ENCODE measurements around the gene DOHH. TPM values are rescaled to one million over a fixed set of nuclear protein-coding genes. Genes with fewer than 3 reads are reported as not detected.
"Not testable (repeated sequence)": the region's sequence is repeated elsewhere in the genome, so short reads cannot be mapped to it uniquely, and the experiment has no call there.

Gene DOHH
- total RNA-seq, 1 donor from 2014 or later = 19.7 TPM

GRCh38 chr19:3451451-3451866 is 49.0 kb downstream of the DOHH start:
- Mint-ChIP-seq H3K4me3 (ENCODE audit: low read depth) (no peak overlapping the region), H3K36me3 (ENCODE audit: low read depth) (no peaks in the 10 kb centered on the region)

GRCh38 chr19:3450796-3451411 is 49.6 kb downstream of the DOHH start:
- intact Hi-C loops (cut with micrococcal nuclease) = no loop called here
- H3K27ac Mint-ChIP-seq = no peak overlapping the region

More at GRCh38 chr19:3451451-3451866, 49.0 kb downstream of the DOHH start:
- no peak overlapping the region for H3K27ac Mint-ChIP-seq
- H3K4me1 Mint-ChIP-seq (ENCODE audit: low read depth) = peaks cover 1% of the 10 kb centered on the region
- intact Hi-C loops (cut with micrococcal nuclease) = no loop called here
- H3K27me3 Mint-ChIP-seq (ENCODE audit: low read depth) = no peaks in the 10 kb centered on the region
- no peaks in the 10 kb centered on the region for H3K9me3 Mint-ChIP-seq
- DNase-seq (ENCODE audit: low spot score) = no peak

GRCh38 chr19:3448616-3449334 is 51.7 kb downstream of the DOHH start:
- no peak overlapping the region for H3K4me3 Mint-ChIP-seq (ENCODE audit: low read depth)
- intact Hi-C loops (cut with micrococcal nuclease) = no loop called here
- no peaks in the 10 kb centered on the region for H3K9me3 Mint-ChIP-seq
- H3K4me1 Mint-ChIP-seq (ENCODE audit: low read depth) = peaks cover 1% of the 10 kb centered on the region
- DNase-seq (ENCODE audit: low spot score) = no peak
- H3K27me3 Mint-ChIP-seq (ENCODE audit: low read depth) = no peaks in the 10 kb centered on the region
- no peak overlapping the region for H3K27ac Mint-ChIP-seq
- H3K36me3 Mint-ChIP-seq (ENCODE audit: low read depth) = no peaks in the 10 kb centered on the region

More at GRCh38 chr19:3450796-3451411, 49.6 kb downstream of the DOHH start:
- no peak for DNase-seq (ENCODE audit: low spot score)
- Mint-ChIP-seq H3K9me3 (no peaks in the 10 kb centered on the region), H3K4me3 (ENCODE audit: low read depth) (no peak overlapping the region), H3K36me3 (ENCODE audit: low read depth) (no peaks in the 10 kb centered on the region), H3K4me1 (ENCODE audit: low read depth) (peaks cover 1% of the 10 kb centered on the region), H3K27me3 (ENCODE audit: low read depth) (no peaks in the 10 kb centered on the region)

- H3K27ac Mint-ChIP-seq; H3K9me3 Mint-ChIP-seq; DNase-seq (ENCODE audit: low spot score); H3K27me3 Mint-ChIP-seq (ENCODE audit: low read depth); H3K4me3 Mint-ChIP-seq (ENCODE audit: low read depth); H3K4me1 Mint-ChIP-seq (ENCODE audit: low read depth); H3K36me3 Mint-ChIP-seq (ENCODE audit: low read depth); intact Hi-C loops (cut with micrococcal nuclease): not testable (repeated sequence)
These were observed 53.8 kb downstream of the DOHH start for GRCh38 chr19:3446657-3447056.

GRCh38 chr19:3444695-3445234 is 55.7 kb downstream of the DOHH start:
- Mint-ChIP-seq H3K27me3 (ENCODE audit: low read depth) (no peaks in the 10 kb centered on the region), H3K36me3 (ENCODE audit: low read depth) (no peaks in the 10 kb centered on the region), H3K4me3 (ENCODE audit: low read depth) (no peak overlapping the region), H3K27ac (no peak overlapping the region), H3K9me3 (no peaks in the 10 kb centered on the region), H3K4me1 (ENCODE audit: low read depth) (no peaks in the 10 kb centered on the region)
- DNase-seq (ENCODE audit: low spot score) = no peak
- intact Hi-C loops (cut with micrococcal nuclease) = no loop called here

- H3K36me3 Mint-ChIP-seq (ENCODE audit: low read depth) = no peaks in the 10 kb centered on the region
- intact Hi-C loops (cut with micrococcal nuclease) = no loop called here
- no peaks in the 10 kb centered on the region for H3K9me3 Mint-ChIP-seq
- H3K4me3 Mint-ChIP-seq (ENCODE audit: low read depth) = no peak overlapping the region
- H3K4me1 Mint-ChIP-seq (ENCODE audit: low read depth) = no peaks in the 10 kb centered on the region
- DNase-seq (ENCODE audit: low spot score) = no peak
- no peaks in the 10 kb centered on the region for H3K27me3 Mint-ChIP-seq (ENCODE audit: low read depth)
- no peak overlapping the region for H3K27ac Mint-ChIP-seq
These were observed 56.4 kb downstream of the DOHH start for GRCh38 chr19:3443840-3444694.

- intact Hi-C loops (cut with micrococcal nuclease) = no loop called here
- no peaks in the 10 kb centered on the region for H3K27me3 Mint-ChIP-seq (ENCODE audit: low read depth)
These were observed 57.9 kb downstream of the DOHH start for GRCh38 chr19:3442487-3443071.

GRCh38 chr19:3441986-3442329 is 58.5 kb downstream of the DOHH start:
- no peaks in the 10 kb centered on the region for H3K27me3 Mint-ChIP-seq (ENCODE audit: low read depth)
- intact Hi-C loops (cut with micrococcal nuclease) = no loop called here
- no peaks in the 10 kb centered on the region for H3K36me3 Mint-ChIP-seq (ENCODE audit: low read depth)
- no peak overlapping the region for H3K4me3 Mint-ChIP-seq (ENCODE audit: low read depth)
- no peaks in the 10 kb centered on the region for H3K4me1 Mint-ChIP-seq (ENCODE audit: low read depth)
- no peaks in the 10 kb centered on the region for H3K9me3 Mint-ChIP-seq
- no peak for DNase-seq (ENCODE audit: low spot score)
- no peak overlapping the region for H3K27ac Mint-ChIP-seq

More at GRCh38 chr19:3442487-3443071, 57.9 kb downstream of the DOHH start:
- no peak for DNase-seq (ENCODE audit: low spot score)
- H3K4me3 Mint-ChIP-seq (ENCODE audit: low read depth) = no peak overlapping the region
- H3K9me3 Mint-ChIP-seq = no peaks in the 10 kb centered on the region
- H3K36me3 Mint-ChIP-seq (ENCODE audit: low read depth) = no peaks in the 10 kb centered on the region
- H3K27ac Mint-ChIP-seq = no peak overlapping the region
- H3K4me1 Mint-ChIP-seq (ENCODE audit: low read depth) = no peaks in the 10 kb centered on the region

- no peak overlapping the region for H3K4me3 Mint-ChIP-seq (ENCODE audit: low read depth)
- no peaks in the 10 kb centered on the region for H3K36me3 Mint-ChIP-seq (ENCODE audit: low read depth)
- no peak overlapping the region for H3K27ac Mint-ChIP-seq
- intact Hi-C loops (cut with micrococcal nuclease) = no loop called here
- DNase-seq (ENCODE audit: low spot score) = no peak
- H3K27me3 Mint-ChIP-seq (ENCODE audit: low read depth) = no peaks in the 10 kb centered on the region
- H3K4me1 Mint-ChIP-seq (ENCODE audit: low read depth) = no peaks in the 10 kb centered on the region
- H3K9me3 Mint-ChIP-seq = no peaks in the 10 kb centered on the region
These were observed 59.1 kb downstream of the DOHH start for GRCh38 chr19:3441089-3441985.

Other genes starting within 250 kb of the DOHH start
- 16.5 and 17.3 TPM in 2 replicates for gene NFIC, start 134.1 kb downstream of the DOHH start, total RNA-seq
- 0.51 and 0.84 TPM in 2 replicates for gene SMIM24, start 20.1 kb downstream of the DOHH start, total RNA-seq
- not detected in 2 replicates for gene SMIM44, start 17.2 kb downstream of the DOHH start, total RNA-seq
- gene FZR1, start 5.6 kb upstream of the DOHH start, total RNA-seq = 44.3 and 49.2 TPM in 2 replicates
- gene TEKTIP1, start 38.5 kb upstream of the DOHH start, total RNA-seq = 2.0 and 2.5 TPM in 2 replicates
- 93.7 and 94.1 TPM in 2 replicates for gene MFSD12, start 56.9 kb upstream of the DOHH start, total RNA-seq
- gene HMG20B, start 72.3 kb upstream of the DOHH start, total RNA-seq = 55.3 and 66.3 TPM in 2 replicates
- gene GIPC3, start 84.8 kb upstream of the DOHH start, total RNA-seq = 0.16 and 0.32 TPM in 2 replicates
- 0.09 and 0.14 TPM in 2 replicates for gene TBXA2R, start 106.2 kb upstream of the DOHH start, total RNA-seq
- 32.8 and 36.2 TPM in 2 replicates for gene CACTIN, start 126.1 kb upstream of the DOHH start, total RNA-seq
- gene PIP5K1C, start 199.8 kb upstream of the DOHH start, total RNA-seq = 22.5 and 23.6 TPM in 2 replicates
- gene TJP3, start 207.7 kb upstream of the DOHH start, total RNA-seq = 0.41 and 0.48 TPM in 2 replicates